Stimulated activated CD4-positive, alpha-beta T cell treated with anti-CD3 and anti-CD28 coated beads, TNF-alpha, amount 100 ng/mL, for 24 hours (primary cell): ENCODE data around the gene AKAP13.
"Not testable (repeated sequence)": the region's sequence is repeated elsewhere in the genome, so short reads cannot be mapped to it uniquely, and the experiment has no call there.

Experiments used
- DNase-seq, 3 experiments: peaks; one replicate each; pipeline ENCODE4 v3.0.0-alpha.2; 2020; ENCODE audit warnings: low read depth in 3 of 3

AKAP13 gene

GRCh38 chr15:85380217-85380811, at the start of gene AKAP13:
AKAP13 (plus strand) TSS chr15:85380603; CDS start chr15:85485721, 105,118 bp downstream.
- peak; percentile 82 to 94 (median 86) for DNase-seq

DNA sequence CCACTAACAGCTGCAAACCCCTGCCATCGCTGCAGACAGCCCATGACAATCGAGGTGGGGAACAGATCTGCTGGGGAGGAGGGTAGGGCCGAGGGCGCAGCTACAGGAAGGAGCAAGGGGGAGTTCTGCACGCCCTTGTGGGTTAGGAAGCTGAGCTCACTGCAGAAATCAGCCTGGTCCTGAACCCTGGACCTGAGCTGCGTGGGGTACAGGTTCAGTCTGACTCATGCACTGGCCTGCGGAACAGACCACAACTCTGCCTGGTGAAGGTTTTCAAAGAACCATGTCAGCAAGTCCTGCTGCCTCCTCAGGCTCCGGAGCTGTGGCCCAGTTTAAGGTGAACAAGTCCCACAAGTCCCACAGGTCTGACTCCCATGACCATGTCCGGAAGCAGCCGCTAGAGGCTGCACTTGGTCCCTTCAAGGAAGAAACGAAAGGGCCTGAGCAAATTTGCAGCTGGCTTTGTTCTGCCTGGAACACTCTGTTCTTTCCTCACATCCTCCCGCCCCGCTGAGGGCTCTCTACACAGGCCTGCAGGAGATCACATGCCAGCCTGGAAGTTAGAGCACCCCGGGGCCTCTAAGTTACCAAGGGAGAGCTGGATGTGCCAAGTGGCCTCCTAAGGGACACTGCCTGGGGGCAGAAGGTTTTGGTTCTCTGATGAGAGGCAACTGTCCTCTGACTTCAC, 49.4 kb upstream of the AKAP13 start:
- peak; percentile 32 to 67 (median 36) for DNase-seq

DNA sequence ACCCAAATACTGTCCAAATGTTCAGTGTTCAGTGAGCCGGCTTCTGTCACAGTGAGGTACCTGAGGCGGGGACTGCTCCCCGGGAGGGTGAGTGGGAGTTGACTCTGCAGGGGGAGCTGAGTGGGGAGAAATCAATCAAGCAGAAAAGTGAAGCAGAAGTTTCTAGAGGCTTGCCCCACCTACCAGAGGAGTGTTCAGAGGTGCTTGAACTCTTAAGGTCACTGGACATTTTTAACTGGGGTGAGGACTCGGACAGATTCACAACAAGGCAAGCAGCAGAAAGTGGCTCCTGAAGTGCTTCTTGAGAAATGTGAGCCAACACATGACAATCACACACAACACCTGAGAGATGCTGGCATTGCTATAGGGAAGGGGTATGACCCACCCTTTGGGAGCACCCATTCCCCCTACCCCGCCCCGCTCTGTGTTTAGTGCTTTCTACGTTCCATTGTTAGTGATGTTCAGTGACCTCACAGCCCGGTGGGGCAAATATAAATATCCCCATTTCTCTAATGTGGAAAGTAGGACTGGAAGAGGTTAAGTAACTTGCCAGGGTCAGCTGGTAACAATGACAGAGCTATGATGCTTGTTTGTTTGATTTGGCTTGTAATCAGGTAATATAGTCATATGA, 48.6 kb upstream of the AKAP13 start:
- no peak for DNase-seq

DNA sequence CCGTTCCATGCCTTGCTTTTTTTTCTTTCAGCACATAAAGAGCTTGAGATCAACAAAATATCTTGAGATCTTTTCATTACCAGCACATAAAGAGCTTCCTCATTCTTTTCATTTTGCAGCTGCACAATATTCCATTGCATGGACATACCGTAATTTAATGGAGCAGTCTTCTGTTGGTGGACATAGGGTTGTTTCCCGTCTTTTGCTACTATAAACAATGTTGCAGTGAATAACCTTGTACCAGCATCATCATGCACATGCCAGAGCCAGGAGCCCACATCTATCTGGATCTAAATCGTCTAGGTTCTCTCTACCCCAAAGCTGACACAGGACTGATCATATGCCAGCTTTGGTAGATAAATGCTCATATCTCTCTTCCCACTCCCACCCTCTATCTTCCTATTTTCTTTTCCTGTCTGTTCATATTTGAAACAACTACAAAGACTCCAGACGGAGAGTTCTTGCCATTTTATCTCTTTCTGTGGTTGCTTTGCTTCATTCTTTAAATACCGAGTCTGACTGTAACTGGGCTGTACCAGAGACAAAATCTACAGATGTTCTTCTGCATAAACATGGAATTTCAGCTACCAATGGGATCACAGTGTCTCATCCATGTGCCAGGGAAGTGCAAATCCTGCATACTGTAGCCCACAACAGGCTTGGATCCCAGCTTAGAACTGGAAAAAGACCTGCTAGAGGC, 47.1 kb upstream of the AKAP13 start:
- no peak for DNase-seq

- no peak for DNase-seq
Observed at GRCh38 chr15:85334241-85334640, 46.2 kb upstream of the AKAP13 start.

- DNase-seq = no peak
Observed at GRCh38 chr15:85335193-85335942, 45.0 kb upstream of the AKAP13 start.

DNA sequence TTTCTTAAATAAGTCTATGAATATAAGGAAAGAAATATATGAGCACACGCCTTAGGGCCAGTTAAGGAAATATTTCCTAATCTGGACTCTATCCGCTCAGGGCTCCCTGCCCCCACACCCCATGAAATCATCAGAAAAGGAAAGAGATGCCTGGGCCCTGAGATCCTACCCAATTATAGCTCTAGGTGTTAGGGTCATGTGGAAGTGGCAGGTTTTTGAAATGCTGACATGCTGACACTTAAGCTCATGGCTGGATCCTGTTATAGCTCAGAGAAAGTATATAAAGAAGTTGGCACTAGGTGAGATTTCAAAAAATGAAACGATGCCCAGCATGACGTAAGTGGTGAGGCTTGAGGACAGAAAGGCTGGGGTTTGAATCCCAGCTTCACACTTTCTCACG, 43.5 kb upstream of the AKAP13 start:
- no peak for DNase-seq

- no peak for DNase-seq
Observed at GRCh38 chr15:85337425-85338074, 42.9 kb upstream of the AKAP13 start.

DNA sequence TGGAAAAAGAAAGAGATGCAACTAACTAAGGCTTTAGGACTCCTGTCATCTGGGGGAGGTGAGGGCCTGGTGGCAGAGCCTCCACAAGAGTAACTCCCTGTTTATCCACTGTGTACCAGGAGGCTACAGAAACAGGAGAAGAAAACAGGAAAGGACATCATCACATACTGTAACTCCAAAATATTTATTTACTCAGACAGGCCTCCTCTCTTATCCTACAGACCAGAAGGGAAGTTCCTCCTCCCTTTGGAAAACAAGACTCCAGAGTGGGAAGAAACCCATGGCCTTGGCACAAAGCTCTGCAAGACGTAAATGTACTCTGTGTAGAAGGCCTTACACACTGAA, 40.1 kb upstream of the AKAP13 start:
- DNase-seq = no peak

DNA sequence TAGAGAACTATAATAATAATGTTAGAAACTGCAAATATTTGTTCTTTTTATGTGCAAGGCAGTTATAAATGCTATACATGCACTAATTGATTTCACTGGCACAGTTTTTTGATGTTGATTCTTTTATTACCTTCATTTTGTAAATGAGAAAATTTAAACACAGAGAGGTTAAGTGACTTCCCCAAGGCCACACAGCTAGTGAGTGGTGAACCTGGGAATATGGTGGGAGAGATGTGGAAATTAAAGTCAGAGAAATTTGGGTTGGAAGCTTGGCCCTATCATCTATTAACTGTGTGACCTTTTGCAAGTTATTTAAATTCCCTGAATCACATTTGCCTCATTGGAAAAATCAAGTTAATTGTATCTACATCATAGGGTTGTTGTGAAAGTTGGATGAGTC, 39.6 kb upstream of the AKAP13 start:
- no peak for DNase-seq

DNA sequence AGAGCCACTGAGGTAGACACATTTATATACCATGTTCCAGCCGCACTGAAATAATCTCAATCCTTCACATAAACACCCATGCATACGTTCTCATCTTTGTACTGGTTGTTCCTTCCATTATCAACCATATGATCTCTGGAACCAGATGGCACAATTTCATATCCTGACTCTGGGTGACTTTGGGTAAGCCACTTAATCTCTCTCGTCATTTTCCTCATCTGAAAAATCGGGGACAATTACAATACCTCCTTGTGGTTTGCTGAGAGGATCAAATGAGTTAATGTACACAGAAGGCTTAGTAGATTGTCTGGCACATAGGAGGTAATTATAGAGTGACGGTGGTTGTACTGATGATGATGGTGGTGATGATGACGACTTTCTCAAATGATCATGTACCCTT, 38.2 kb upstream of the AKAP13 start:
- DNase-seq = not testable (repeated sequence)

DNA sequence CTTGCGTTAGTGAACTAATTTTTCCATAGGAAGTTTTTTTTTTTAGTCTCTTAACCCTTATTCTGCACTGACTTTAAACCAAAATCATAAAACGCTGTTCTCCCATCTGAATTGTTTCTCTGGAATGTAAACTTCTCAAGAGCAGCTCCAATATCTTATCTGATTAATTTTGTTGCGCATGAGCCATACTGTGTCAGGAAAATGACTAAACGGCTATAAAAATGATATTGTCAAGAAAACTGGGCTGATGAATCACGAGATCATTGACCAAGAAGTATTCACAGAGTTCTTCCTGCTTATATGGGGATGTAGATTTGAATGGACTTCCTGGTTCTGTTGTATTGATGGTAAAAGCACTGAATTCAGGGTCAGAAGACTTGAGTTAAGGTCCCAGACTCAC, 37.0 kb upstream of the AKAP13 start:
- DNase-seq = not testable (repeated sequence)

DNA sequence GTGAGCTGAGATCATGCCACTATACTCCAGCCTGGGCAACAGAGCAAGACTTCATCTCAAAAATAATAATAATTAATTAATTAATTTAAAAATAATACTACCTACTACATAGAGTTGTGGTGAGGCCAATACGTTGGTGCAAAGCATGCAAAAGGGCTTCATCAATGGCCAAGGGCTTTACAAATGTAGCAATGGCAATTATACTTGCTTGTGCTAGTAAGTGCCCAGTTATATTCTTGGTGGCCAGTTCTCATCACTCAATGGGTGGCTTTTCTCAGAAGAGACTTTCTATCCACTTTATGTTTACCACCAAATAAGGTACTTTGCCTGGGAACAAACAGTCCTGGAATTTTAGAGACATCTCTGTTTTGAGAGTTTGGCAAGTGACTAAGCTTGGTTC, 36.2 kb upstream of the AKAP13 start:
- not testable (repeated sequence) for DNase-seq

DNA sequence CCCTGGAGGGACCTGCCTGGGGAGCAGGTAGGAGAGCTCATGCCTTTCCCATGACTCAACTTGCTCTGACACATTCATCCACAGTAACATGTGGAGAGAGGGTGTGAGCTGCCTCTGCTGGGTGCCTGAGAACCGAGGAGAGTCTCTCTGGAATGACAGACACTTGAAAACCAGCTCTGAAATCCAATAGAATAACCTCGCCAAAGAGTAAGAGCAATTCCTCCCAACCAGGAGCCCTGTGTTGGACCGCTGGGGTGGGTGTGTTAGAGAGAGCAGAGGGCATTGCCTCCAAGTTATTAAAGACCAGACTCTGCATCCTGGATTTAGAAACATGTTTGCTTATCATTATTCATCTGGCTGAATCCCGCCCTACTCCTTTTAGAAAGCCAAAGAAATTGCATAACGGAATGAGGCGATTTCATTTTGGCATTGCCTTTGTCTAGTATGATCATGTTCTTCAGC, 35.7 kb upstream of the AKAP13 start:
- not testable (repeated sequence) for DNase-seq

- not testable (repeated sequence) for DNase-seq
Observed at GRCh38 chr15:85345196-85345918, 35.0 kb upstream of the AKAP13 start.

GRCh38 chr15:85346462-85347084, 33.8 kb upstream of the AKAP13 start:
- not testable (repeated sequence) for DNase-seq

DNA sequence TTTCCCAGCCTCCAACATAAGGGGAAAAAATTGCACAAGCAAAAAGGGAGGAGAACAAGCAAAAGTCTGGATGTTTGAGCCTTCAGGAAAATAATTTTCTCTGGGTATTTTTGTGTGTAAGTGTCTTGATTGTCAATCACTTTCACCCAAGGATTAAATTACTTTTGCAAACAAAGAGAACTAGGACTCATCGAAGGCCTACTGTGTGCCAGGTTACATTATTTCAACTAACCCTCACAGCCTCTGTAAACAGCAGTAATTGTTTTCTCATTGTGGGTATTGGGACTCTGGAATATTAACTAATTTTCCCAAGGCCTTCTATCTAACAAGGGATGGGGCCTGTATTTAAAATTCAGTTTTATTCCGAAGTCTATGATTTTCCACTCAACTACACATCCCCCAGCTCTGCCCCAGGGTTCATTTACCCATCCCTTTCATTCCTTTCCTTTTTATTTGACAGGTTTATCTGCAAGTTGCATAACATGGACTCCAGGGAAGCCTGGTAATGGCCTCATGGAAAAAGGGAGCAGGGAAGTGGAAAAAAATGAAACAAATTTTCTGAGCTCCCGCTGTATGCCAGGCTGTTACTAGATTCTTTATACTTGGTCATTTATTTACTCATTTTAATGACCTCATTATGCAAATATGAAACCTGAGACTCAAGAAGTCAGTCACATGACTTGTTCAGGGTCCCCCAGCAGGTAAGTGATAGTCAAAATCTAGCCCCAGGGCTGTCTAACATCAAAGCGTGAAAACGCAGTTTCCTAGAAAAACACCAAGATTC, 32.9 kb upstream of the AKAP13 start:
- DNase-seq = not testable (repeated sequence)

DNA sequence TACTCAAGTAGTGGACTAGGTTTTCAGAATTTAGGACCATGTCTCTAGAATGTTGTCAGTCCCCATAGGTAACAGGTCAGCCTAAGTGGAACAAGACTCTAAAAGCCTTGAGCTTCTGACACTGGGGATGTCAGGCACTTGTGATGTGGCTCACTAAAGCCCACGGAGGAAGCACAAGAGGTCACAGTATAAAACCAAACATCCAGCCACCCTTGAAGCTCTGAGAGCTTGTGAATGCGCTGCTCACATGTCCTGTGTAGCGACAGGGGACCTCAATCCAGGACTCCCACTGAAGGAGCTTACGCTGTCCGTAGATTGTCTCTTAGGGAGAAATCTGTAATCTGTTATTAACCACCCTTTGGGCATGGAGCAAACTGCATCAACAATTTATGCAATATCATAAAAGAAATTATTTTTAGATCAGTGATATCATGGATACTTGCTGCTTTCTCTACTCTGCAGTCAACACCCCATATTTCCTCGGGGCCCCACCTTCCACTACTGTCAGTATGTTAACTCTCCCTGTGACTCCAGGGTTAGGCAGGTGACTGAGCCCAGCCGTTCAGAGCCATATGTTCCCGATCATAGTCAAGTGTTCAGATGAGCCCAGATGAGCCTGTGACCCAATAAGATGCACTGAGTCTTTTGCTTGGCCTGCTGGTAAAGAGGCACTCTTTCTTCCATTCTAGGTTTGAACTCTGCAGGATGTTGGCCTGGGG, 32.2 kb upstream of the AKAP13 start:
- not testable (repeated sequence) for DNase-seq

DNA sequence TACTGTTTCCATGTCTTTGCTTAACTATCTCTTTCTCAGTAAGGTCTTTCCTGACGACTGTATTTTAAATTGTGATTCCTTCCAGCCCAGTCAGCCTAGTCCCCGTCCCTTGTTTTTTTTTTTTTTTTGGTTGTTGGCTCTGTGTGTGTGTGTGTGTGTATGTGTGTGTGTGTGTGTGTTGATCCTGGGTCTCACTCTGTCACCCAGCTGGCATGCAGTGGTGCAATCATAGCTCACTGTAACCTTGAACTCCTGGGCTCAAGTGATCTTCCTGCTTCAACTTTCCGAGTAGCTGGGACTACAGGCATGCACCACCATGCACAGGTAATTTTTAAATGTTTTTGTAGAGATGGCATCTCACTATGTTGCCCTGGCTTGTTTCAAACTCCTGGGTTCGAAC, 31.3 kb upstream of the AKAP13 start:
- DNase-seq = not testable (repeated sequence)
